ENCODE measurements around the gene TRNAU1AP. TPM values are rescaled to one million over a fixed set of nuclear protein-coding genes. Genes with fewer than 3 reads are reported as not detected.
"Not testable (repeated sequence)": the region's sequence is repeated elsewhere in the genome, so short reads cannot be mapped to it uniquely, and the experiment has no call there.

Gene TRNAU1AP
- total RNA-seq, 1 donor from 2014 or later, result 19.3 TPM

- no peak for DNase-seq (ENCODE audit: low spot score)
Observed at GRCh38 chr1:28521502-28522164, 31.3 kb upstream of the TRNAU1AP start.

GRCh38 chr1:28522537-28522936, 30.3 kb upstream of the TRNAU1AP start:
- DNase-seq (ENCODE audit: low spot score), result not testable (repeated sequence)

- DNase-seq (ENCODE audit: low spot score), result not testable (repeated sequence)
Observed at GRCh38 chr1:28525002-28525642, 27.8 kb upstream of the TRNAU1AP start.

DNA sequence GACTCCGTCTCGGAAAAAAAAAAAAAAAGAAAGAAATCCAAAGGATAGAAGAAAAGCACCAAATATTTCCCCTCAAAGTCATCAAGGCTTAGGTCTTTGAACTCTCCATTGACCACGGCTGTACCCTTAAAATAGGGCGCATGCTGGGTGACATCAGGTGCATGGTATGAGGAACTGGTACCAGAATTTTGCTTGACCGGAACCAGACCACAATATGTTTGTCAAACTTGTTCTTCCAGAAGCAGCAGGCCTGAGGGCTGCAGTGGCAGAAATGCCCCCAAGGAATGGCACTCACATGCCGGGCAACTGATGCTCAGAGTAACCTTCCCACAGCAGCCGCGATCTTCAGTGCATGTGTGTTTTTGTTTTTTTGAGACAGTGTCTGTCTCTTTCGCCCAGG, 26.0 kb upstream of the TRNAU1AP start:
- peak; percentile 52 for DNase-seq (ENCODE audit: low spot score)

GRCh38 chr1:28530456-28530855, 22.4 kb upstream of the TRNAU1AP start:
- DNase-seq (ENCODE audit: low spot score), result no peak

DNA sequence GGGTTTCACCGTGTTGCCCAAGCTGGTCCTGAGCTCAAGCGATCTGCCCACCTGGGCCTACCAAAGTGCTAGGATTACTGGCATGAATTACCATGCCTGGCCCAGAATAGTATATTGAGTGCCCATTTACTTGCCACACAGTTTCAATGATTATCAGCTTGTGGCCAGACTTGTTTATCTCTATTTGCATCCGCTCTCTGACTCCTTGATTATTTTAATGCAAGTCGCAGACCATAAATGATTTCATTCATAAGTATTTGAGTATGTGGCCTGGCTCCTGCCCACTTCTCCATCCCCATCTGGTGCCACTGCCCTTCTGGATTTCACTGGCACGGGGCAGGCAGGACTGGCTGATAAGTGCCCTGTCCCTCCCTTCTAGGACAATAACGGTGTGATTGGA, 18.2 kb upstream of the TRNAU1AP start:
- no peak for DNase-seq (ENCODE audit: low spot score)

DNA sequence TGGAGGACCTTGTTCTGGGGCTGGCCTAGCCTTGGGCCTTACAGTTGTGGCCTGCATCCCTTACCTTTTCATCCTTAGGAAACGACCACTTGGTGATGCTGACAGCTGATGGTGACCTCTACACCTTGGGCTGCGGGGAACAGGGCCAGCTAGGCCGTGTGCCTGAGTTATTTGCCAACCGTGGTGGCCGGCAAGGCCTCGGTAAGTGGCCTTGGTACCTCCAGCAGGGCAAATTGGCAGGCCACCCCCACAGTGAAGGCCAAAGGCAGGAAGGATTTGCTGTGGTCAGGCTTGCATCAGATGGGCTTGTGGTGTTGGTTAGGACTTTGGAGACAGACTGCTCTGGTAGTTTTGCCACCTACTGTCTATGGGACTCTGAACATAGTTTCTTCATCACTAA, 17.7 kb upstream of the TRNAU1AP start:
- no peak for DNase-seq (ENCODE audit: low spot score)

DNA sequence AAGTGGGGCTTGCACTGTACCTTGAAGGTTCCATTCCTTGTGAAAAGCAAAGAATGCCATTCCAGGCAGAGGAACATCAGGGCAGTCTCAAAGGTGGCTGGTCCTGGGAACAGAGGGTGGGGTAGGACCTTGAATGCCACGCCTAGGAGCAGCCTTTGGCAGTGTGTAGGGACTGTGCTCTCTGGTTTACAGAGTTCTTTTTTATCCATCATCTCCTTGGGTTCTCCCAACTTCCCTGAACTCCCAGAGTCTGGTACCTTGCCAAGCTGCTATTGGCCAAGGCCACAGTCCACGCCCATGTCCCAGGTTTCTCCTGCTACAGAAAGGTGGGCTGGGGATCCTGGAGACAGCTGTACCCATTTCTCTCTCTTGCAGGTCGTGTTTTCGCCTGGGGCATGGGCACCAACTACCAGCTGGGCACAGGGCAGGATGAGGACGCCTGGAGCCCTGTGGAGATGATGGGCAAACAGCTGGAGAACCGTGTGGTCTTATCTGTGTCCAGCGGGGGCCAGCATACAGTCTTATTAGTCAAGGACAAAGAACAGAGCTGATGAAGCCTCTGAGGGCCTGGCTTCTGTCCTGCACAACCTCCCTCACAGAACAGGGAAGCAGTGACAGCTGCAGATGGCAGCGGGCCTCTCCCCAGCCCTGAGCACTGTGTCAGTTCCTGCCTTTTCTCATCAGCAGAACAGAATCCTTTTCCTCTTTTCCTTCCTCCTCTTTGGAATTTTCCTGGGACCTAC, 15.3 kb upstream of the TRNAU1AP start:
- DNase-seq (ENCODE audit: low spot score), result no peak

DNA sequence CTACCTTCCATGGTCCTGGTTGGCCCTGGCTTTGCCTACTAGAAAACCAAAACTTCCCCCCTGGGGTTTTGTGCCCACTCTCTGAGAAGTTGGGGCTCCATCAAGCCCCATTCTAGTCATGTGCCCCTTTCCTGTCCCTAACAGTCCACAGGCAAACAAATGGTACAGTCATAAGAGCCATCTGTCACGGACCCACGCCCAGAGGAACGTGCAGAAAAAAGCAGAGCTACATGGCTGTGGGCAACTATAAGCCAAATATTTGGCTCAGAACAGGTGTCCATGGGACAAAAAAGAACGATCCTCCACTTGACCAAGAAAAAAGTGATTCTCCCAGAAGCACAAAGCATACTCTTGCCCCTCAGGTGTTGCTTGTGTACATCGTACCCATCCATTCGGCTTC, 14.6 kb upstream of the TRNAU1AP start:
- DNase-seq (ENCODE audit: low spot score), result no peak

DNA sequence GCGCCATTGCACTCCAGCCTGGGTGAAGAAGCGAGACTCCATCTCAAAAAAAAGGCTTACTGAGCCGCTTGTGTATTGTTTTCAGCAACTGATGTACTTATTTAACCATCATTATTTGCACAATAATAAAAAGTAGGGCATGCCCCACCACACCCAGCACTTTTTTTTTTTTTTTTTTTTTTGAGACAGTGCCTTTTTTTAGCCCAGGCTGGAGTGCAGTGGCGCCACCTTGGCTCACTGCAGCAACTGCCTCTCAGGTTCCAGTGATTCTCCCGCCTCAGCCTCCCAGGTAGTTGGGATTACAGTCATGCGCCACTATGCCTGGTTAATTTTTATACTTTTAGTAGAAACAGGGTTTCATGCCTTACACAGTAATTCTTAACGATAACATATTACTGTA, 12.2 kb upstream of the TRNAU1AP start:
- no peak for DNase-seq (ENCODE audit: low spot score)

DNA sequence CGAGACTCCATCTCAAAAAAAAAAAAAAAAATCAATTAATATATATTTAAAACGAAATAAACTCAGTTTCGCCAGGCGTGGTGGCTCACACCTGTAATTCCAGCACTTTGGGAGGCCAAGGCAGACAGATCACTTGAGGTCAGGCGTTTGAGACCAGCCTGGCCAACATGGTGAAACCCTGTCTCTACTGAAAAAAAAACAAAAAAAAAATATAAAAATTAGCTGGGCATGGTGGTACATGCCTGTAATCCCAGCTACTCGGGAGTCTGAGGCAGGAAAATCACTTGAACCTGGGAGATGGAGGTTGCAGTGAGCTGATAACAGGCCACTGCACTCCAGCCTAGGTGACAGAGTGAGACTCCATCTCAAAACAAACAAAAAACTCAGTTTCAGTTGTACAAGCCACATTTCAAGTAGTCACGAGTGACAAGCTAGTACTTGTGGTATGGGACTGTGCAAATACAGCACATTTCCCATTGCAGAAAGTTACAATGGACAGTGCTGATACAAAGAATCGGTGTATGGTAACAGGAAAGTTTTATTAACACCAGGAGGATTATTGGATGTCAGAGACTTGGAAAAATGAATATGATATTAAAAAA, 11.4 kb upstream of the TRNAU1AP start:
- not testable (repeated sequence) for DNase-seq (ENCODE audit: low spot score)

DNA sequence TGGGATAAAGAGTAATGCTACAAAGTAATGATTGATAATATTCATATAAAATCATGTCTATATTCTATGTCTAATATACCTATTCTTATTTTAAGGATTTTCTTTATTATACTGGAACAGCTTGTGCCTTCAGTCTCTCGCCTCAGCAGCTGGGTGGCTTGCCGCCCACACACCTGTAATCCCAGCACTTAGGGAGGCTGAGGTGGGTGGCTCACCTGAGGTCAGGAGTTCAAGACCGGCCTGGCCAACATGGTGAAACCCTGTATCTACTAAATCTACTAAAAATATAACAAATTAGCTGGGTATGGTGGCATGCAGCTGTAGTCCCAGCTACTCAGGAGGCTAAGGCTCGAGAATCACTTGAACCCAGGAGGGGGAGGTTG, 7.6 kb upstream of the TRNAU1AP start:
- DNase-seq (ENCODE audit: low spot score), result no peak

GRCh38 chr1:28548318-28548717, 4.6 kb upstream of the TRNAU1AP start:
- DNase-seq (ENCODE audit: low spot score), result no peak

DNA sequence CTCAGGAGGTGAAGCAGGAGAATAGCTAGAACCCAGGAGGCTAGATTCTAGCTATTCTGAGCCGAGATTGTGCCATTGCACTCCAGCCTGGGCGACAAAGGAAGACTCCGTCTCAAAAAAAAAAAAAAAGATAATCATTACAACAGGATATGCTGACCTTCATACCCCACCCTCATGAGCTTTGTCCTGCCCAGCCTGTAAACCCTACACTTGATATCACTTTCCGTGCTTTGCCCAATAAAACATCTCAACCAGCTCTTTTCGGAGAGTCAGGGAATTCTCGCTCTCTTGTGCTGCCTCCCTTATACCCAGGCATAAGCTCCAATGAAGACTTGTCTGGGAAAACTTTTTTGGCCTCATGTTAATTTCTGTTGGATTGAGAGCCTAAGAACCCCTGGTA, 1.5 kb upstream of the TRNAU1AP start:
- DNase-seq (ENCODE audit: low spot score), result no peak

DNA sequence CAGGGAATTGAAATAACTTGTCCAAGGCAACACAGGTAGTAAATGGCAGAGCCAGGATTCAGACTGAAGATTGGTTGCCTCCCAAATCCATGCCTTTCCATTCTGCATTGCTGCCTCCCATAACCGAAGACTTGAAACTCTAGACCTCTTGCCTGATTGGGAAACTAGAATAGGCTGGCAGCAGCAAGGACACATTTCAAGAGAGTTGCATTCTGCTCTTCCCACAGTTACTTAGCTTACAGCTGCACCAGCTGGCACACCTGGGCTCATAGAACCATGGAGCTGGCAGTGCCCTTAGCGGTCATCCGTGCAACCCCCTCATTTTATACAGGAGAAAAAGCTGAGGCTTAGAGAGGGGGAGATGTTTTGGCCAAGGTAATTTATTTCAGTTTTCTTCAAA, 8.0 kb downstream of the TRNAU1AP start:
- no peak for DNase-seq (ENCODE audit: low spot score)

GRCh38 chr1:28564310-28564709, 11.4 kb downstream of the TRNAU1AP start:
- no peak for DNase-seq (ENCODE audit: low spot score)

- no peak for DNase-seq (ENCODE audit: low spot score)
Observed at GRCh38 chr1:28565040-28565439, 12.2 kb downstream of the TRNAU1AP start.

- no peak for DNase-seq (ENCODE audit: low spot score)
Observed at GRCh38 chr1:28565726-28566125, 12.8 kb downstream of the TRNAU1AP start.

DNA sequence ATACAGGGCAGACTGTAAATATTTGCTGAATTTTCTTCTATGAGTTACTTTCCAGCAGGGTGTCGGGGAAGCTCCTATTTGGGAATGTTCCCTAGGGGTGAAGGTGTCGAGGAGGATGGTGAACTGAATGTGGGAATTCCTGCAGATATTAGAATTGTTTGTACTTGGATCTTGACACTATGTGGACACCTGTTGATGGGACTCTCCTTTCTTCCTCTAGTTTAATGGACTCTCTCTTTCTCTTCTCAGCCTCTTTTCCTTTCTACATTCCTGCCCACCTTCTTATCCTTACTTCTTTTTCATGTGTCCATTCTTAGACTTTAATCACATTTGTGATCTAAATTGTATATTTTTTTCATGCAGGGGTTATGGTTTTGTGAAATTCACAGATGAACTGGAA, 14.0 kb downstream of the TRNAU1AP start:
- DNase-seq (ENCODE audit: low spot score), result no peak

DNA sequence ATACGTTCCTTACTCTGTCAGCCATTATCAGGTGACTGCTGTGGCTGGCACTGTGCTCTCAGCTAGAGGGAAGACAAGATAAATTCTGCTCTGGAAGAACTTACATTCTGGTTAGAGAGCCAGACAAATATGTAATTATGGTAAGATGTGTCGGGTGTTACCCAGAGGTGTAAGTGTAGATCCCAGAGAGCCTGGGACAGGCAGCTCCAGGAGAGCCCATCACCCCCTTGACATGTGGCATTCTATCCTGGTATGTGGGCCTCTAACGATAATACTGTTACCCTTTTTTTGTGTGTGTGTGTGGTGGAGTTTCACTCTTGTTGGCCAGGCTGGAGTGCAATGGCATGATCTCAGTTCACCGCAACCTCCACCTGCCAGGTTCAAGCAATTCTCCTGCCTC, 19.0 kb downstream of the TRNAU1AP start:
- DNase-seq (ENCODE audit: low spot score), result no peak

GRCh38 chr1:28572891-28573290, 20.0 kb downstream of the TRNAU1AP start:
- DNase-seq (ENCODE audit: low spot score), result not testable (repeated sequence)

DNA sequence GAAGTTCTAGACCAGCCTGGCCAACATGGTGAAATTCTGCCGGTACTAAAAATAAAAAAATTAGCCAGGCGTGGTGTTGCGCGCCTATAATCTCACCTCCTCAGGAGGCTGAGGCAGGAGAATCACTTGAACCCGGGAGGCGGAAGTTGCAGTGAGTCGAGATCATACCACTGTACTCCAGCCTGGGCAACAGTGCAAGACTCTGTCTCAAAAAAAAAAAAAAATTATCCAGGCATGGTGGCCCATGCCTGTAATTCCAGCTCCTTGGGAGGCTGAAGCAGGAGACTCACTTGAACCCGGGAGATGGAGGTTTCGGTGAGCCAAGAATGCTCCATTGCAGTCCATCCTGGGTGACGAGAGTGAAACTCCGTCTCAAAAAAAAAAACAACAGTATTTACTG, 20.7 kb downstream of the TRNAU1AP start:
- DNase-seq (ENCODE audit: low spot score), result no peak
